Large intestine (tissue), 3 donors: ENCODE results near the gene MAP4K3. TPM values are rescaled to one million over a fixed set of nuclear protein-coding genes. Genes with fewer than 3 reads are reported as not detected.

ENCODE experiments used
- DNase-seq, 2 donors: peaks; one replicate each; pipeline versions ENCODE4 v3.0.0 to v3.0.0-alpha.2; 2013
- H3K27ac ChIP-seq: one replicate; pipeline ENCODE4 v1.5.1; 2013; ENCODE audit warnings: low read length
- H3K27me3 ChIP-seq: 2 replicates; pipeline ENCODE4 v1.6.1; 2013; ENCODE audit warnings: low read length; ENCODE audit not compliant: control insufficient read depth, insufficient read depth
- H3K36me3 ChIP-seq: 2 replicates; pipeline ENCODE4 v1.6.1; 2013; ENCODE audit warnings: low read length; ENCODE audit not compliant: control insufficient read depth, insufficient read depth
- H3K4me1 ChIP-seq: one replicate; pipeline ENCODE4 v1.6.1; 2013; ENCODE audit warnings: low read length; ENCODE audit not compliant: control insufficient read depth, insufficient read depth
- H3K4me3 ChIP-seq: one replicate; pipeline ENCODE4 v1.5.1; 2013; ENCODE audit warnings: low read length
- H3K9me3 ChIP-seq: one replicate; pipeline ENCODE4 v1.6.1; 2013; ENCODE audit warnings: mild to moderate bottlenecking, low read depth, low read length, moderate library complexity; ENCODE audit not compliant: control insufficient read depth
- WGBS: methylation state at CpG from one replicate; pipeline ENCODE4 v1.1.5; 2013; ENCODE audit warnings: low lambda C conversion rate; ENCODE audit not compliant: insufficient coverage; 5-methylcytosine and 5-hydroxymethylcytosine counted together
- polyA plus RNA-seq: library from polyadenylated mRNA; unstranded; fragments of 120-200 nt; gene quantifications from one replicate; pipeline ENCODE4 v1.2.1, GENCODE V29; 2013

Gene MAP4K3
- polyA plus RNA-seq, 1 donor: 31.4 TPM

GRCh38 chr2:39409697-39410389 is 27.2 kb downstream of the MAP4K3 start:
- H3K36me3 ChIP-seq: no peaks in the 10 kb centered on the region
- H3K4me1 ChIP-seq: peaks cover 18% of the 10 kb centered on the region
- no peak for DNase-seq
- H3K9me3 ChIP-seq: no peaks in the 10 kb centered on the region
- H3K27me3 ChIP-seq: no peaks in the 10 kb centered on the region
- no peak overlapping the region for H3K4me3 ChIP-seq
- WGBS: 100% methylated on average over 1 of the region's 3 CpGs
- H3K27ac ChIP-seq: no peak overlapping the region

DNA sequence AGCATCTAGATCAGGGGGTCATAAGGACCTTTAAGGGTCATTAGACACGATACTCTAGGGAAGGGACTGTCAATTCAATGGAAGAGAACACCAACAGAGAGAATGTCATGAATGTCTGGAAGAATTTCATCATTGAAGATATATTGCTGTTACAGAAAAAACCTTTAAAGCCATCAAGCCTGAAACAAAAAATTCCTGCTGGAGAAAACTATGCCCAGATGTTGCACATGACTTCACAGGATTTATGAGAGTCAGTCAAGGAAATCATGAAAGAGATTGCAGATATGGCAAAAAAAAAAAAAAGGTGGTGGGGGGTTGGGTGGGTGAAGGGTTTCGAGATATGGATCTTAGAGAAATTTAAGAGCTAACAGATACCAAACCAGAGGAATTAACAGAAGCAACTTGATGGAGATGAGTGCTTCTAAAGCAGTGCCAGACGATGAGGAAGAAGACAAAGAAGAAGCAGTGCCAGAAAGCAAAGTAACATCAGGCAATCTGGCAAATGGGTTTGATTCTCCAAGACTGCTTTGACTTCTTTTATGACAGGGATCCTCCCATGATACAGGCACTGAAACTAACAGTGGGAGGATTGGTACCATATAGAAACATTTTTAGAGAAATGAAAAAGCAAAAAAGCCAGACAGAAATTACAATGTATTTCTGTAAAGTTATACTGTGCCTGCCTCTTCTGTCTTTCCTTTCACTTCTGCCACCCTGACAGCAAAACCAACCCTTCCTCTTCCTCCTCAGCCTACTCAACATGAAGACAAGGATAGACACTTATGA is 28.5 kb downstream of the MAP4K3 start:
- Histone ChIP-seq H3K27me3 (no peaks in the 10 kb centered on the region), H3K27ac (peak overlapping the region; percentile 9), H3K4me3 (no peak overlapping the region), H3K4me1 (peaks cover 13% of the 10 kb centered on the region), H3K36me3 (no peaks in the 10 kb centered on the region), H3K9me3 (no peaks in the 10 kb centered on the region)
- no peak for DNase-seq
- WGBS: 86% methylated on average over 1 of the region's 3 CpGs

DNA sequence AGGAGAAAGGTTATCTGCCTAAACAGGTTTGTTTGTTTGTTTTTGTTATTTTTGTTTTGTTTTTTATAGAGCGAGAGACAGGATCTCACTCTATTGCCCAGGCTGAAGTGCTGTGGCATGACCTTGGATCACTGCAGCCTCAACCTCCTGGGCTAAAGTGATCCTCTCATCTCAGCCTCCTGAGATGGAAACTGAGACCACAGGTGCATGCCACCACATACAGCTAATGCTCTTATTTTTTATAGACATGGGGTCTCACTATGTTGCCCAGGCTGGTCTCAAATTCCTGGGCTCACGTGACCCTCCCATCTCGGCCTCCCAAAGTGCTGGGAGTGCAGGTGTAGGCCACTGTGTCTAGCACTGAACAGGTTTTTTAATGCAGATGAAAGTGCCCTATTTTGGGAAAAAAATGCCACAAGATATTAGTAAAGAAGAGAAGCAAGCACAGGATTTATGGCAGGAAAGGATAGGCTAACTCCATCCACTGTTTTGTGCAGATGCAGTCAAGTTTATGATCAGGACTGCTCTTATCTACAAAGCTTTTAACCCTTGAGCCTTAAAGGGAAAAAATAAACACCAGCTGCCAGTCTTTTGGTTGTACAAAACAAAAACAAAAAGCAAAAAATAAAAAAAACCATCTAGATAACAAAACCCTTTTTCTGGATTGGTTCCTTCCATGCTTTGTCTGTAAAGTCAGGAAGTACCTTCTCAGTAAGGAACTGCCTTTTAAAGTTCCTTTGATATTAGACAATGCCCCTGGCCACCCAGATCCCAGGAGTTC is 29.4 kb downstream of the MAP4K3 start:
- peak in 1 of 2 donors; percentile 26 for DNase-seq
- Histone ChIP-seq H3K4me3 (no peak overlapping the region), H3K9me3 (no peaks in the 10 kb centered on the region), H3K27me3 (no peaks in the 10 kb centered on the region), H3K4me1 (peaks cover 9% of the 10 kb centered on the region), H3K27ac (peak overlapping the region; percentile 9), H3K36me3 (no peaks in the 10 kb centered on the region)
- no CpG with 5 or more reads among the region's 3 CpGs for WGBS

- Histone ChIP-seq H3K36me3 (no peaks in the 10 kb centered on the region), H3K9me3 (no peaks in the 10 kb centered on the region), H3K4me1 (peaks cover 9% of the 10 kb centered on the region), H3K27me3 (no peaks in the 10 kb centered on the region), H3K27ac (no peak overlapping the region), H3K4me3 (no peak overlapping the region)
- no peak for DNase-seq
- no CpG with 5 or more reads among the region's 4 CpGs for WGBS
Measured at GRCh38 chr2:39405364-39405763, 31.7 kb downstream of the MAP4K3 start.

DNA sequence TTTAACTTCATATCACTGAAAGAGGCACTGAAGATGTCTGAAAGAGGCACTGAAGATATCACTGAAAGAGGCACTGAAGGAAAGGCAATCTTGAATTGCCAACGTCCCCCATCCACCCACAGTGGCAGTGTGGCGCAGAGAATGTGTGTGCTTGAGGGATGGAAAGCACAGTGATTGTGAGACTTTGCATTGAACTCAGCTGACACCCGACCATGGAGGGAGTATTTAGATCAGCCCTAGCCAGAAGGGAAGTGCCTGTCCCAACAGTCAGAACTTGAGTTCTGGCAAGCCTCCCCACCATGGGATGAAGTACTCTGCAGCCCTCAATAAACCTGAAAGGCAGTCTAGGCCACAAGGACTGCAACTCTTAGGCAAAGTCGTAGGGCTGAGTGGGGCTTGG is 33.8 kb downstream of the MAP4K3 start:
- H3K36me3 ChIP-seq: no peaks in the 10 kb centered on the region
- no peak overlapping the region for H3K27ac ChIP-seq
- H3K4me1 ChIP-seq: peaks cover 9% of the 10 kb centered on the region
- no peak for DNase-seq
- H3K9me3 ChIP-seq: no peaks in the 10 kb centered on the region
- H3K4me3 ChIP-seq: no peak overlapping the region
- no CpG with 5 or more reads among the region's 4 CpGs for WGBS
- no peaks in the 10 kb centered on the region for H3K27me3 ChIP-seq

- Histone ChIP-seq H3K4me3 (no peak overlapping the region), H3K36me3 (no peaks in the 10 kb centered on the region), H3K27me3 (no peaks in the 10 kb centered on the region), H3K9me3 (no peaks in the 10 kb centered on the region), H3K4me1 (no peaks in the 10 kb centered on the region), H3K27ac (no peak overlapping the region)
- 100% methylated on average over 1 of the region's 8 CpGs for whole genome bisulfite sequencing
- DNase-seq: no peak
Measured at GRCh38 chr2:39401319-39401718, 35.8 kb downstream of the MAP4K3 start.

GRCh38 chr2:39399570-39399969 is 37.5 kb downstream of the MAP4K3 start:
- 78% methylated on average over 1 of the region's 1 CpG for WGBS
- no peak overlapping the region for H3K27ac ChIP-seq
- no peaks in the 10 kb centered on the region for H3K9me3 ChIP-seq
- DNase-seq: no peak
- no peaks in the 10 kb centered on the region for H3K4me1 ChIP-seq
- H3K27me3 ChIP-seq: no peaks in the 10 kb centered on the region
- H3K4me3 ChIP-seq: no peak overlapping the region
- H3K36me3 ChIP-seq: no peaks in the 10 kb centered on the region

- Histone ChIP-seq H3K27ac (no peak overlapping the region), H3K36me3 (no peaks in the 10 kb centered on the region), H3K9me3 (no peaks in the 10 kb centered on the region), H3K27me3 (no peaks in the 10 kb centered on the region), H3K4me3 (no peak overlapping the region), H3K4me1 (no peaks in the 10 kb centered on the region)
- DNase-seq: no peak
- no CpG with 5 or more reads among the region's 2 CpGs for WGBS
Measured at GRCh38 chr2:39395313-39395712, 41.8 kb downstream of the MAP4K3 start.

DNA sequence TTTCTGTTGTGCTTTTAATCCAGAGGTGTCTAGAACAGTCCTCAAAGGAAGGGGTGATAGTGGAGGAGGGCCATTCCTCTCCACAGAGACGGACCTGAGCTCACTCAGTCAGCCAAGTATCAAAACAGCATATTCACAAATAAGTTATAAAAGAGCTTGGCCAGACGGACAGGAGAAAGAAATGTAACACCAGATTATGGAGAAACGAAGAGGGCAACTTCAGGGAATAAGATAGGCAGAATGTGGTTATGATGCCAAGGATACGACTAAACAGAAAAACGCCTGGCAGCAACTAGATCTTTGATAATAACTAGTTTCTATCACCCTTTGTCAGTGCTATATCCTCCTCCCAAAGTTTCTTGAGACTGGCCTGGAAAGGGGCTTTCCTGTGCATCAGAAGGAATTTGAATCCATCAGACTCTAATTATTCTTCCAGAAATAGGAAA is 42.5 kb downstream of the MAP4K3 start:
- WGBS: 82% methylated on average over 2 of the region's 5 CpGs
- no peak for DNase-seq
- Histone ChIP-seq H3K36me3 (no peaks in the 10 kb centered on the region), H3K4me3 (no peak overlapping the region), H3K4me1 (no peaks in the 10 kb centered on the region), H3K27me3 (no peaks in the 10 kb centered on the region), H3K27ac (no peak overlapping the region), H3K9me3 (no peaks in the 10 kb centered on the region)

DNA sequence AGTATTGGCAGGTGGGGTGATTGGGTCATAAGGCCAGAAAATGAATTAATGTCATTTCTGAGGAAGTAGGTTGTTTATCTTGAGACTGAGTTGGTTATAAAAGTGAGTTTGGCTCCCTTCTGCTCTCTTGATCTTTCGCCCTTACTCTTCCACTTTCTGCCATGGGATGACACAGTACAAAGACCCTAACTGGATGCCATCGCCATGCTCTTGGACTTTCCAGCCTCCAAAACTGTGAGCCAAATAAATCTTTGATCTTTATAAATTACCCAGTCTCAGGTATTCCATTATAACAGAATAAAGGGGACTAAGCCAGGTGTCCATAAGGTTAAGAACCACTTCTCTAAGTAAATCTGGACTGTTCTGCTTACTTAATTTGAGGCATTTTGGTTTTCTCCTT is 44.4 kb downstream of the MAP4K3 start:
- Histone ChIP-seq H3K36me3 (no peaks in the 10 kb centered on the region), H3K4me1 (no peaks in the 10 kb centered on the region), H3K4me3 (no peak overlapping the region), H3K9me3 (no peaks in the 10 kb centered on the region), H3K27me3 (no peaks in the 10 kb centered on the region), H3K27ac (no peak overlapping the region)
- WGBS: 100% methylated on average over 1 of the region's 2 CpGs
- DNase-seq: no peak
